ENCODE measurements around the gene PTPN23. TPM values are rescaled to one million over a fixed set of nuclear protein-coding genes. Genes with fewer than 3 reads are reported as not detected.

PTPN23 gene
- total RNA-seq, 6 experiments from 2014 or later = 14.9 to 25.8 (median 16.9) TPM

DNA sequence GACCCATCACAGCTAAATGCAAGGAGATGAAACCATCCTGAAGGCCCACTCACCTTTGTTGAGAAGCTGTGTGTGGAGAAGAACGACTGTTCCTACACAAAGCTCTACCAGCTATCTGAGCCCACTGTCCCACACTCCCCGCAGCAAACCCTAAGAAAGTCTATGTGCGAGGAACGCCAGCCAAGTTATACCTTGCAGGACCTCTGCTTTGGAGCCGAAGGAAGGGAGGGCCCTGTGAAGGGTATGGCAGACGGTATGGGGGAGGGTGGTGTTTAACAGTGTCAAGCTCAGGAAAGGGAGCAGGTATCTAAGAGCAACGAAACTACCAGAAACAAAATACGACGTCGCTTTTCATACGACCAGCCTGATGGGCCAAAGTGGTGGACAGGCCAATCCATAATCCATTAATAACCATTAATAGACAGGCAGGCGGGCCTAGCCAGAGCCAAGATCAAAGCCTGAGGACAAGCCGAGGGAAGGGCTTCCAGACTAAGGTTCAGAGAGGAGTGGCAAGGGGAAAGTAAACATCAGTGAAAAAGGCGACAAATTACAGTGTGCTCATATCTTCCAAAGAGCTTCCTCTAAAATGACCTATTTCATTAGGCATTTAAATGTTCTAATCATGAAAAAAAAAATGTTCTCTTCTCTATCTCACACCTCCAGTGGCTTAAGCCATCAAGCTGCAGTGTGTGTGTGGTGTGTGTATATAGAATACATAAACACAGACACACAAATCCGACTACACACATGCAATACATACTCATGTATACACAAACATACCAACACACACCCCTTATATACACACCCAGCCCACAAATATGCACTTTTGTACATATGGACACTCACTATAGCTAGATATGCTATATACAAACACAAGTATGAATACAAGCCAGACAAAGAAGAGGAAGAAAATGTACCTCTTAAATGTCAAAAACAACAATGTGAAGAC is 43.9 kb downstream of the PTPN23 start:
- intact Hi-C loops (cut with DNase I) = loop anchor here (5.0 kb wide), 1 partner anchor 53 kb away; the partner anchor contains the start of gene SCAP (in 2 of the 2)
- H3K27me3 ChIP-seq = no peaks in the 10 kb centered on the region
- H3K9me3 ChIP-seq = no peaks in the 10 kb centered on the region
- H3K4me1 ChIP-seq = peaks cover 0 to 46% (median 23%) of the 10 kb centered on the region in 4 donors
- H3K36me3 ChIP-seq = peaks cover 0 to 19% (median 0%) of the 10 kb centered on the region in 4 donors
- DNase-seq (peak in 1 of 3 donors; percentile 51), ATAC-seq (peak in 3 of 4 donors; percentile 32 to 40 (median 34))
- no peak overlapping the region for H3K4me3 ChIP-seq
- TF ChIP-seq, protein P1, sequence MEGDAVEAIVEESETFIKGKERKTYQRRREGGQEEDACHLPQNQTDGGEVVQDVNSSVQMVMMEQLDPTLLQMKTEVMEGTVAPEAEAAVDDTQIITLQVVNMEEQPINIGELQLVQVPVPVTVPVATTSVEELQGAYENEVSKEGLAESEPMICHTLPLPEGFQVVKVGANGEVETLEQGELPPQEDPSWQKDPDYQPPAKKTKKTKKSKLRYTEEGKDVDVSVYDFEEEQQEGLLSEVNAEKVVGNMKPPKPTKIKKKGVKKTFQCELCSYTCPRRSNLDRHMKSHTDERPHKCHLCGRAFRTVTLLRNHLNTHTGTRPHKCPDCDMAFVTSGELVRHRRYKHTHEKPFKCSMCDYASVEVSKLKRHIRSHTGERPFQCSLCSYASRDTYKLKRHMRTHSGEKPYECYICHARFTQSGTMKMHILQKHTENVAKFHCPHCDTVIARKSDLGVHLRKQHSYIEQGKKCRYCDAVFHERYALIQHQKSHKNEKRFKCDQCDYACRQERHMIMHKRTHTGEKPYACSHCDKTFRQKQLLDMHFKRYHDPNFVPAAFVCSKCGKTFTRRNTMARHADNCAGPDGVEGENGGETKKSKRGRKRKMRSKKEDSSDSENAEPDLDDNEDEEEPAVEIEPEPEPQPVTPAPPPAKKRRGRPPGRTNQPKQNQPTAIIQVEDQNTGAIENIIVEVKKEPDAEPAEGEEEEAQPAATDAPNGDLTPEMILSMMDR (IDR thresholded peaks at IDR 0.05) = no peak
- TF ChIP-seq POLR2A (IDR thresholded peaks at IDR 0.05) = no peak
- 52% methylated on average over 12 of the region's 15 CpGs for WGBS (ENCODE audit: insufficient coverage, low coverage, low lambda C conversion rate, missing lambda C conversion rate)
- peak overlapping the region in 1 of 3 donors; percentile 72 for H3K27ac ChIP-seq

DNA sequence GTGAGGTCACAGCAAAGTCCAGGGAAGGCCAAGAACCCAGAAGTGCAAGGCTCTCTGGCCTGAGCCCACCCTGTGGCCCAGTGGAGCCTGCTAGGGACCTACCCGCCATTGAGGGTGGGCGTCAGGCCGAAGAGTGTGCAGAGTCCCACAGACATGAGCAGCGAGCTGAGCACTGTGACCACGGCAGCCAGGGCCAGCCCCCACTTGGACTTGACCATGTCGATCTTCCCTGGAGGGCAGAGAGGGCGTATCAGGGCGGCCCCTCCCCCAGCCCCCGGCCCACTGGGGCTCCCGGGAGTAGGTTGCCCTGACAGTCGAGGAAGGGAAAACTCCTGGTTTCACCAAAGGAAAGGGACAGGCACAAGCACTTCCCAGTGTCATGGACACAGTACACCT is 44.6 kb downstream of the PTPN23 start:
- WGBS (ENCODE audit: insufficient coverage, low coverage, low lambda C conversion rate, missing lambda C conversion rate) = no CpG with 5 or more reads among the region's 11 CpGs

DNA sequence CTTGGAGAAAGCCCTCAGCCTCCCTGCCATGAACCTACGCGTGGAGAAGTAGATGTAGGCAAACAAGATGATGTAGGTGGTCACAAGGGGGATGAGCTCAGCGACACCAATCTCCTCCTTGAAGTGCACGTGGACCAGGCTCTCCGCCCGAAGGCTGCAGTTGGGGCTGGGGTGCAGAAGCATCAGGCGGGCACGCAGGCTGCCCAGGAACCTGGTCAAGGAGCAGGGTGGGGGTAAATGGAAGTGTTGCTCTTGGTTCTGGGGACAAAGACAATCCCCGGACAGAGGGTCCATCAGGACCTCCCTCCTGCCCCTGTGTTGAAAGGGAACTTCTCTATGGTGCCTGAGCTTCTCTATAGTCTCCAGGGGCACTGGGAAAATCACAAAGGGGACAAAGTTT is 45.1 kb downstream of the PTPN23 start:
- DNase-seq = no peak

More for the DNA sequence above, 44.6 kb downstream of the PTPN23 start:
- H3K9me3 ChIP-seq = no peaks in the 10 kb centered on the region
- H3K4me1 ChIP-seq = peaks cover 0 to 46% (median 23%) of the 10 kb centered on the region in 4 donors
- no peak for DNase-seq
- no peak for ATAC-seq
- peaks cover 0 to 15% (median 0%) of the 10 kb centered on the region in 4 donors for H3K36me3 ChIP-seq
- TF ChIP-seq, protein P1 (IDR thresholded peaks at IDR 0.05) = no peak
- no peak for TF ChIP-seq POLR2A (IDR thresholded peaks at IDR 0.05)
- H3K4me3 ChIP-seq = no peak overlapping the region
- H3K27me3 ChIP-seq = no peaks in the 10 kb centered on the region
- H3K27ac ChIP-seq = peak overlapping the region in 1 of 3 donors; percentile 72
- intact Hi-C loops (cut with DNase I) = no loop called here

DNA sequence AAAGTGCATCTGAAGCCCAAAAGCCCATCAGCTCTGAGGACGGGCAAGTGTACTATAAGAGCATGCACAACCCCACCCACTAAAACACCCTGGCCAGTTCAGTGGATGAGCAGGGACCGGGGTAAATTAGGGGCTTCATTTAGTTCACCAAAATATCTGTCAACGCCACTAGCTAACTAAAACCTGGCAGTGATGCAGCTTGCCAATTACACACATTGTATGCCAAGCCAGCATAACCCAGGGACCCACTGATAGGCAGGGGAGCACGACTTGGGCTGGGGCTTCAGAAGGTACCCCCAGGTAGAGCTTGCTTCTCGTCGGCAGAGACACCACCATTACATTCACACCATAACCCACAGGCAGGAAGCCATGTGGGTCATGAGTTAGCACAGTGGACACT is 47.0 kb downstream of the PTPN23 start:
- DNase-seq = no peak
- ATAC-seq = no peak
- Histone ChIP-seq H3K36me3 (peaks cover 0 to 20% (median under 1%) of the 10 kb centered on the region in 4 donors), H3K9me3 (no peaks in the 10 kb centered on the region), H3K27ac (no peak overlapping the region), H3K4me1 (peaks cover 0 to 38% (median 13%) of the 10 kb centered on the region in 4 donors), H3K4me3 (no peak overlapping the region), H3K27me3 (no peaks in the 10 kb centered on the region)
- intact Hi-C loops (cut with DNase I) = no loop called here
- WGBS (ENCODE audit: insufficient coverage, low coverage, low lambda C conversion rate, missing lambda C conversion rate) = no CpG with 5 or more reads among the region's 6 CpGs
- TF ChIP-seq, protein P1 (IDR thresholded peaks at IDR 0.05) = no peak
- TF ChIP-seq POLR2A (IDR thresholded peaks at IDR 0.05) = no peak

More for the DNA sequence above, 45.1 kb downstream of the PTPN23 start:
- no peaks in the 10 kb centered on the region for H3K9me3 ChIP-seq
- H3K4me1 ChIP-seq = peaks cover 0 to 46% (median 23%) of the 10 kb centered on the region in 4 donors
- no peaks in the 10 kb centered on the region for H3K27me3 ChIP-seq
- ATAC-seq = no peak
- WGBS (ENCODE audit: insufficient coverage, low coverage, low lambda C conversion rate, missing lambda C conversion rate) = 94% methylated on average over 7 of the region's 9 CpGs
- intact Hi-C loops (cut with DNase I) = no loop called here
- H3K36me3 ChIP-seq = peaks cover 0 to 12% (median under 1%) of the 10 kb centered on the region in 4 donors
- TF ChIP-seq POLR2A (IDR thresholded peaks at IDR 0.05) = no peak
- TF ChIP-seq, protein P1 (IDR thresholded peaks at IDR 0.05) = no peak
- H3K4me3 ChIP-seq = no peak overlapping the region
- H3K27ac ChIP-seq = no peak overlapping the region

Data from right lobe of liver (tissue), 6 donors.